WERI-Rb-1 (cell line): ENCODE data around the gene FAM171A2.

Source experiments
- DNase-seq: peaks from one replicate; pipeline ENCODE4 v3.0.0-alpha.2; 2020
- H3K27ac ChIP-seq: fragments of 250-450 bp; sonication (Bioruptor Pico); 2 replicates; pipeline ENCODE4 v1.5.1; 2020; ENCODE audit warnings: mild to moderate bottlenecking, moderate library complexity
- H3K27me3 ChIP-seq: fragments of 250-450 bp; sonication (Bioruptor Pico); 2 replicates; pipeline ENCODE4 v1.5.1; 2021; ENCODE audit warnings: mild to moderate bottlenecking, low read depth, moderate library complexity; ENCODE audit not compliant: insufficient read depth, severe bottlenecking
- H3K36me3 ChIP-seq: fragments of 250-450 bp; sonication (Bioruptor Pico); 2 replicates; pipeline ENCODE4 v1.5.1; 2020; ENCODE audit warnings: mild to moderate bottlenecking, moderate library complexity
- H3K4me3 ChIP-seq: 2 replicates; pipeline ENCODE4 v1.5.1; 2011; ENCODE audit warnings: low read depth, mild to moderate bottlenecking, control low read depth, low read length
- H3K9me3 ChIP-seq: fragments of 250-450 bp; sonication (Bioruptor Pico); 2 replicates; pipeline ENCODE4 v1.5.1; 2021; ENCODE audit warnings: mild to moderate bottlenecking, moderate library complexity; ENCODE audit not compliant: severe bottlenecking
- TF ChIP-seq, protein P1 (sequence below): IDR thresholded peaks from 2 replicates; pipeline ENCODE4 v1.5.1; 2011; ENCODE audit warnings: low read depth, mild to moderate bottlenecking, control low read depth, inconsistent platforms, low read length

FAM171A2 gene

DNA sequence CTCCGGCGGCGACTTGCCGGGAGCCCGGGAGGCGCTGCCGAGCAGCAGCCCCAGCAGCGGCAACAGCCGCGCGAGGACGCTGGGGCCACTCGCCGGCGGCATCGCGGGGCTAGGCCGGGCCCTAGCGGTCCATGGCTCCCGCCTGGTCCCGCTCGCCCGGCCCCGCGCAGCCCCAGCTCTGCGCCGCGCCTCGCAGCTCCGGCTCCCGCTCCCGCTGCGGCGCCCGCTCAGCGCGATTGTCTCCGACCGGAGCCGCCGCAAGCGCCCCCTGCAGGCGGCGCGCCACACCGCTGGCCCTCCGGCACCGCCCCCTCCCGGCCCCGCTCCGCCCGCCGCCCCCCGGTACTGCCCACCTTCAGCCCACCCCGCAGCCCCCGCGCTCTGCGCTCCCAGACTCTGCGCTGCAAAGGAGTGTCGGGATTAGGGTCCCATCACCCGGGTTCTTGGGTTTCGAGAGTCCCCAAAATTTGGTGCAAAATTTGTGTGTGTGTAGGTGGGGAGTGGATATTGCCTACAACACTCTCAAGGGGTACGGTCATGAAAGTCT lies at the start of gene FAM171A2:
TSS of gene FAM171A2 (minus strand) at position 241 of the 547 bp plus-strand sequence. CDS start at position 102, 139 bp downstream.
- peak within 1 kb of the TSS; percentile 92 for H3K4me3 ChIP-seq
- peak within 1 kb of the TSS; percentile 82 for H3K27ac ChIP-seq
- peaks cover 7% of the 10 kb centered on the region for H3K36me3 ChIP-seq
- no peaks in the 10 kb centered on the region for H3K9me3 ChIP-seq
- TF ChIP-seq, protein P1, sequence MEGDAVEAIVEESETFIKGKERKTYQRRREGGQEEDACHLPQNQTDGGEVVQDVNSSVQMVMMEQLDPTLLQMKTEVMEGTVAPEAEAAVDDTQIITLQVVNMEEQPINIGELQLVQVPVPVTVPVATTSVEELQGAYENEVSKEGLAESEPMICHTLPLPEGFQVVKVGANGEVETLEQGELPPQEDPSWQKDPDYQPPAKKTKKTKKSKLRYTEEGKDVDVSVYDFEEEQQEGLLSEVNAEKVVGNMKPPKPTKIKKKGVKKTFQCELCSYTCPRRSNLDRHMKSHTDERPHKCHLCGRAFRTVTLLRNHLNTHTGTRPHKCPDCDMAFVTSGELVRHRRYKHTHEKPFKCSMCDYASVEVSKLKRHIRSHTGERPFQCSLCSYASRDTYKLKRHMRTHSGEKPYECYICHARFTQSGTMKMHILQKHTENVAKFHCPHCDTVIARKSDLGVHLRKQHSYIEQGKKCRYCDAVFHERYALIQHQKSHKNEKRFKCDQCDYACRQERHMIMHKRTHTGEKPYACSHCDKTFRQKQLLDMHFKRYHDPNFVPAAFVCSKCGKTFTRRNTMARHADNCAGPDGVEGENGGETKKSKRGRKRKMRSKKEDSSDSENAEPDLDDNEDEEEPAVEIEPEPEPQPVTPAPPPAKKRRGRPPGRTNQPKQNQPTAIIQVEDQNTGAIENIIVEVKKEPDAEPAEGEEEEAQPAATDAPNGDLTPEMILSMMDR, result peak; percentile 80
- DNase-seq, result peak; percentile 76
- no peaks in the 10 kb centered on the region for H3K27me3 ChIP-seq

DNA sequence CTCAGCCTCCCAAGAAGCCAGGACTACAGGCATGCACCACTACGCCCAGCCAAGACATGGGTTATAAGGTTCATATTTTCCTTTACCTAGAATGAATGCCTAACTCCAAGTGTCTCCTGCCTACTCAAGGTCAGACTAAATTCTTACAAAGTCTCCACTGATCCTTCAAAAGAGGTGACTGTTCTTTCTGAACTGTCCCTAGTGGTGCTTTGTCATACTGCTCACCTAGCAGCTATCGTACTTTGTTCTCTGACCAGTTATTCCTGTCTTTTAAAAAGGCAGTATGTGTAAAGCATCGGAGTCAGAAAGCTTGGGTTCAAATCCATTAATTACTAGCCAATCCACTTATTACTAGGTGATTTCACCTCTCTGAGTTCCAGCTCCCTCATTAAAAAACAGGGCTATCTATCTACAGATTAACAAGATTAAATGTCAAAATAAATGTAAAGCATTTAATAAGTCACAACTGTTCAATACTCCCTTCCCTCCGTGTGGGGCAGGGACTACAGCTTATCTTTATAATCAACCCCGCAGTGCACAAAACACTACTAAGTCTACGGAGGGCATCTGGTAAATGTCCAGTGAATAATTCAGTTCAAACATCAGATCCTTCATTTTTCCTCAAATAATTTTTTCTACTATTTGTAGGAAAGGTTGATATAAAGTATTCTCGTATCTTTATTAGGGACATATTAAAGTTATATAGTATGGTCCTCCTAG lies 45.8 kb upstream of the FAM171A2 start:
- Histone ChIP-seq H3K4me3 (no peak overlapping the region), H3K27ac (no peak overlapping the region), H3K9me3 (no peaks in the 10 kb centered on the region), H3K27me3 (no peaks in the 10 kb centered on the region), H3K36me3 (peaks cover 23% of the 10 kb centered on the region)
- TF ChIP-seq, protein P1, result 0 out of 2 replicates have a peak, but pooled peaks have one; percentile 16
- DNase-seq, result no peak

DNA sequence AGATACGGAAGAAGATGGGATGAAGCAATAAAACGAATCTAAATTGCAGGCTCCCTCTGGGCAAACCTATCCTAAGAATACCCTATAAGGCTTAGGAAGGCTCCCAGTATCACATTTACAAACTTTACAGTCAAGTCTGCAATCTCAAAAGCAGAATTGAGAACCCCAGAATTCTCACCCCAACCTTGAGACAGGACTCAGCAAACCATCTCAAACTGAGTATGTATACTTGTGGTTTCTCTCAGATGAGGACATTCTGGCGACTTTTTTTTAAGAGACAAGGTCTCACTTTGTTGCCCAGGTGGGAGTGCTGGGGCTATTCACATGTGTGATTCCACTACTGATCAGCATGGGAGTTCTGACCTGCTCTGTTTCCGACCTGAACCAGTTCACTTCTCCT lies 45.1 kb upstream of the FAM171A2 start:
- TF ChIP-seq, protein P1, result no peak
- no peak overlapping the region for H3K4me3 ChIP-seq
- DNase-seq, result no peak
- H3K9me3 ChIP-seq, result no peaks in the 10 kb centered on the region
- H3K27ac ChIP-seq, result no peak overlapping the region
- peaks cover 30% of the 10 kb centered on the region for H3K36me3 ChIP-seq
- H3K27me3 ChIP-seq, result no peaks in the 10 kb centered on the region

DNA sequence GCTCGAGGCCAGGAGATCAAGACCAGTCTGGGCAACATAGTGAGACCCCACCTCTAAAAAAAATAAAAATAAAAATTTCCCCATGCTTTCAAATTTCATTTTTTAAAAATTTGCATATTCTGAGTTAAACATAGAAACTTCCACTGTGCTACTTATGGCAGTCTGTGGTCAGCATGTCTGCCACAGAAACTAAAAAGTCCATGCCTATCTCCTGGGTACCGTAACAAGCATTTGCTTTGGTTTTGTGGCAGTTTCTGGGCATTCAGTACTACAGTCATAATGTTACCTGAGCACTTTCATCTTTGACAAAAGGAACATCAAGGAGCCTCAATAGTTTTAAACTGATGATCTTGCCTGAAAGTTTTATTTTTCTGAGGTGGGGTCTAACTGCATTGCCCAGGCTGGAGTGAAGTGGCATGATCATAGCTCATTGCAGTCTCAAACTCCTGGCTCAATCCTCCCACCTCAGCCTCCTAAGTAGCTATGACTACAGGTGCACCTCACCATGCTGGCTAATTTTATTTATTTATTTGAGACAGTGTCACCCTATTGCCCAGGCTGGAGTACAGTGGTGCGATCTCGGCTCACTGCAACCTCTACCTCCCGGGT lies 39.0 kb upstream of the FAM171A2 start:
- DNase-seq, result no peak
- H3K27me3 ChIP-seq, result no peaks in the 10 kb centered on the region
- H3K9me3 ChIP-seq, result no peaks in the 10 kb centered on the region
- H3K4me3 ChIP-seq, result no peak overlapping the region
- TF ChIP-seq, protein P1, result no peak
- peaks cover 76% of the 10 kb centered on the region for H3K36me3 ChIP-seq
- no peak overlapping the region for H3K27ac ChIP-seq

DNA sequence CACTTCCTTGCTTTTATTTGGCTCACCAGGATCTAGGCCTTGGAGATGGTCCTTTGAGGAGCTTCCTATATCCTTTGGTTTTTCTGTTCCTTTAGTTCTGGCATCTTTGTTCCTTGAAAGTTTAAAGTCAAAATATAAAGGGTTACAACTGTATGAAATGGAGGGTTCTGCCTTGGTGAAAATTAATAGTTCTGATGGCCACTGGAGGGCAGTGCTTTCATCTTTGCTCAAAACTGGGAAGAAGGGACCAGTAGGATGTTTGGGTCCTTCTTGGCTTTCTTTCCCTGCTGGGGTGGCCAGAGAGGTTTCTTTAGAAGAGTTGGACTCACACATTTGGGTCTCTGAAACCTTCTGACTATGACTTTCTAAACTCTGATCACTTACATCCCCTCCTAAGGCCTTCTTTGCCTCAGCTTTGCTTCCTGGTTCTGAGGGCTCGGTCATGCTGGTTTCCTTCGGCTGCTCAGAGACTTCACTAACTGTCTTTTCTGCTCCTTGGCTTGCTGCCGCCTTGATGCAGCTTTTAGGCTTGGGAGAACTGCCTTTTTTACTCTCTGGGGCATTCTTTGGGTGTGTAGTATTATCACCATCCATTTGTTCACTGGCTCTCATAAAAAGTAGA lies 36.7 kb upstream of the FAM171A2 start:
- no peak overlapping the region for H3K4me3 ChIP-seq
- no peaks in the 10 kb centered on the region for H3K27me3 ChIP-seq
- H3K36me3 ChIP-seq, result peaks cover 75% of the 10 kb centered on the region
- no peak overlapping the region for H3K27ac ChIP-seq
- TF ChIP-seq, protein P1, result peak; percentile 64
- H3K9me3 ChIP-seq, result no peaks in the 10 kb centered on the region
- no peak for DNase-seq
